Psoas muscle (tissue), 8 donors: ENCODE measurements around the gene TM9SF3. TPM values are rescaled to one million over a fixed set of nuclear protein-coding genes. Genes with fewer than 3 reads are reported as not detected.

Source experiments
- ATAC-seq, 4 donors: fragments of 200-7000 bp; cut with Tn5 transposase; one replicate each; pipeline ENCODE4 v1.9.1; 2020; ENCODE audit warnings: moderate library complexity in 3 of 4, mild to moderate bottlenecking in 2 of 4
- DNase-seq, 2 donors: peaks; one replicate each; pipeline ENCODE4 v3.0.0-alpha.2; 2020
- H3K27ac ChIP-seq: fragments of 200-600 bp; one replicate; pipeline ENCODE4 v1.8.0; 2022
- H3K27me3 ChIP-seq, 3 donors: fragments of 200-600 bp in 1 of 3; one replicate each; pipeline versions ENCODE4 v1.6.1 to v1.8.0; 2013 to 2022; ENCODE audit warnings: low read length in 2 of 3, mild to moderate bottlenecking in 2 of 3, moderate library complexity in 1 of 3; ENCODE audit not compliant: insufficient read depth in 3 of 3
- H3K36me3 ChIP-seq, 2 donors: fragments of 200-600 bp in 1 of 2; one replicate each; pipeline versions ENCODE4 v1.6.1 to v1.8.0; 2013 to 2022; ENCODE audit warnings: low read depth in 1 of 2, mild to moderate bottlenecking in 1 of 2, moderate library complexity in 1 of 2; ENCODE audit not compliant: insufficient read depth in 1 of 2
- H3K4me1 ChIP-seq: fragments of 200-600 bp; one replicate; pipeline ENCODE4 v1.8.0; 2022
- H3K4me3 ChIP-seq: fragments of 200-600 bp; one replicate; pipeline ENCODE4 v1.8.0; 2022; ENCODE audit warnings: mild to moderate bottlenecking
- H3K9me3 ChIP-seq: fragments of 200-600 bp; one replicate; pipeline ENCODE4 v1.8.0; 2022
- WGBS, 3 donors: extraction: QIAGEN DNeasy Blood & Tissue Kit; methylation state at CpG; one replicate each; pipeline versions ENCODE4 v1.1.6 to v1.1.7; 2013; 5-methylcytosine and 5-hydroxymethylcytosine counted together
- intact Hi-C, 2 donors: fragments of 100-400 bp; cut with DNase I; formaldehyde crosslinking; loops; one replicate each; pipeline versions ENCODE4 v1.11.0 to v1.14.2; 2022
- polyA plus RNA-seq, 3 donors: library from polyadenylated mRNA; stranded (reverse); fragments of 200-250 nt; gene quantifications; one replicate each; pipeline ENCODE4 v1.2.3, GENCODE V29; 2013
- total RNA-seq, 4 donors: library from RNA; stranded (reverse); fragmentation: NEBNext Ultra II Directional in 2 of 4; extraction: Animal tissue kit (Norgen Biotek cat#: 25700) in 2 of 4; gene quantifications; one replicate each; pipeline versions ENCODE4 v1.2.1 to v1.2.4, GENCODE V29; 2021 to 2023
- TF ChIP-seq, protein P1 (sequence below): fragments of 200-600 bp; IDR thresholded peaks from one replicate; pipeline ENCODE4 v1.8.0; 2022; ENCODE audit warnings: antibody characterized with exemption
- donor health status: healthy with polysubstance abuse.
- donor health status: DM: no; HTN: no; CAD: no; lungs with moderate emphysema.
- donor health status: Bipolar disorder and iron deficiency.
- donor health status: healthy.
- donor health status: DM: yes; HTN: yes; CAD: no.
- donor health status: DM: no; HTN: no; CAD: no.
- donor health status: DM: no; HTN: no; CAD: no.
- donor health status: DM: yes; HTN: yes; CAD: no.

TM9SF3 gene
- total and polyA plus RNA-seq, 7 donors, result 14.4 to 60.6 (median 49.0) TPM

GRCh38 chr10:96540240-96540639 lies 46.6 kb downstream of the TM9SF3 start:
- Histone ChIP-seq H3K4me1 (peaks cover 3% of the 10 kb centered on the region), H3K27me3 (no peaks in the 10 kb centered on the region), H3K36me3 (peaks cover 0 to 62% of the 10 kb centered on the region in 2 donors), H3K9me3 (no peaks in the 10 kb centered on the region), H3K4me3 (no peak overlapping the region), H3K27ac (no peak overlapping the region)
- no peak for DNase-seq
- intact Hi-C loops, result no loop called here
- TF ChIP-seq, protein P1, sequence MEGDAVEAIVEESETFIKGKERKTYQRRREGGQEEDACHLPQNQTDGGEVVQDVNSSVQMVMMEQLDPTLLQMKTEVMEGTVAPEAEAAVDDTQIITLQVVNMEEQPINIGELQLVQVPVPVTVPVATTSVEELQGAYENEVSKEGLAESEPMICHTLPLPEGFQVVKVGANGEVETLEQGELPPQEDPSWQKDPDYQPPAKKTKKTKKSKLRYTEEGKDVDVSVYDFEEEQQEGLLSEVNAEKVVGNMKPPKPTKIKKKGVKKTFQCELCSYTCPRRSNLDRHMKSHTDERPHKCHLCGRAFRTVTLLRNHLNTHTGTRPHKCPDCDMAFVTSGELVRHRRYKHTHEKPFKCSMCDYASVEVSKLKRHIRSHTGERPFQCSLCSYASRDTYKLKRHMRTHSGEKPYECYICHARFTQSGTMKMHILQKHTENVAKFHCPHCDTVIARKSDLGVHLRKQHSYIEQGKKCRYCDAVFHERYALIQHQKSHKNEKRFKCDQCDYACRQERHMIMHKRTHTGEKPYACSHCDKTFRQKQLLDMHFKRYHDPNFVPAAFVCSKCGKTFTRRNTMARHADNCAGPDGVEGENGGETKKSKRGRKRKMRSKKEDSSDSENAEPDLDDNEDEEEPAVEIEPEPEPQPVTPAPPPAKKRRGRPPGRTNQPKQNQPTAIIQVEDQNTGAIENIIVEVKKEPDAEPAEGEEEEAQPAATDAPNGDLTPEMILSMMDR, result no peak
- no peak for ATAC-seq
- 97 to 98% (median 97%) methylated on average over 3 of the region's 3 CpGs for WGBS, 3 donors

GRCh38 chr10:96538683-96539082 lies 48.1 kb downstream of the TM9SF3 start:
- intact Hi-C loops, result no loop called here
- H3K4me1 ChIP-seq, result no peaks in the 10 kb centered on the region
- no peak for ATAC-seq
- no peak for DNase-seq
- peaks cover 0 to 54% of the 10 kb centered on the region in 2 donors for H3K36me3 ChIP-seq
- H3K27ac ChIP-seq, result no peak overlapping the region
- 98 to 100% (median 99%) methylated on average over 1 of the region's 1 CpG for WGBS, 3 donors
- no peaks in the 10 kb centered on the region for H3K27me3 ChIP-seq
- no peaks in the 10 kb centered on the region for H3K9me3 ChIP-seq
- TF ChIP-seq, protein P1, result no peak
- H3K4me3 ChIP-seq, result no peak overlapping the region

DNA sequence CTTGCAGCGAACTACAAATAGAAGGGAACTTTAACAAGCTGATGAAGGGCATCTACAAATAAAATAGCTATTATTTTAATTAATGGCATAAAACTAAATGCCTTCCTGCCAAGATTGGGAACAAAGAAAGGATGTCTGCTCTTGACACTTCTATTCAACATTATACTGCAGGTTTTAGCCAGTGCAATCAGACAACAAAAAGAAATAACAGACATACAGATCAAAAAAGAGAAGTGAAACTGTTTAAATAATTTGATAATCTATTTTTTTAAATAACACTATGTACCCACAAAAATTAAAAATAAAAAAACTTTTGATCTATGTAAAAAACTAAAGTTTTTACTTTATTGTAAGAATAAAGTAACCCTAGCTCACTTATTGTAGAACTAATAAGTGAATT lies 50.7 kb downstream of the TM9SF3 start:
- TF ChIP-seq, protein P1, result no peak
- Histone ChIP-seq H3K9me3 (no peaks in the 10 kb centered on the region), H3K27me3 (no peaks in the 10 kb centered on the region), H3K27ac (no peak overlapping the region), H3K36me3 (peaks cover 3 to 54% of the 10 kb centered on the region in 2 donors), H3K4me3 (no peak overlapping the region), H3K4me1 (no peaks in the 10 kb centered on the region)
- 91 to 92% (median 91%) methylated on average over 1 of the region's 1 CpG for WGBS, 3 donors
- ATAC-seq (no peak), DNase-seq (no peak)
- intact Hi-C loops, result no loop called here

DNA sequence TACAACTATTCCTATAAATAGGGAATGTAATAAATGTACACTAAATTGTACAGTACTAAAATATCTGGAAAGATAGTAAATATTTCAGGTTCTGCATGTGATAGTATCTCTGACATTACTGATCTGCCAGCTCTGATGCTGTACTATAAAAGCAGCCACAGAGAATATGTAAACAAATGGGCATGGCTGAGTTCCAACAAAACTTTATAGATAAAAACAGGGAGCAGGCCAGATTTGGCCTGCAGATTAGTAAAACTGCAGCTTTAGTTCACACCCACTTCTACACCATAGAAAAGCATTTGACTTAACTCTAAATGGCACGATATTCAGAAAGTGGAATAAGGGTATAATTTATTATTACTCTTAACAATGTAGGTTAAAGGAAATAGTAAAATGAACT lies 54.3 kb downstream of the TM9SF3 start:
- ATAC-seq (no peak), DNase-seq (no peak)
- 40 to 86% (median 82%) methylated on average over 1 of the region's 1 CpG for WGBS, 3 donors
- intact Hi-C loops, result no loop called here
- H3K27me3 ChIP-seq, result no peaks in the 10 kb centered on the region
- peaks cover 7% of the 10 kb centered on the region for H3K4me1 ChIP-seq
- H3K27ac ChIP-seq, result no peak overlapping the region
- H3K36me3 ChIP-seq, result peaks cover 6 to 61% of the 10 kb centered on the region in 2 donors
- no peaks in the 10 kb centered on the region for H3K9me3 ChIP-seq
- H3K4me3 ChIP-seq, result no peak overlapping the region
- TF ChIP-seq, protein P1, result no peak

DNA sequence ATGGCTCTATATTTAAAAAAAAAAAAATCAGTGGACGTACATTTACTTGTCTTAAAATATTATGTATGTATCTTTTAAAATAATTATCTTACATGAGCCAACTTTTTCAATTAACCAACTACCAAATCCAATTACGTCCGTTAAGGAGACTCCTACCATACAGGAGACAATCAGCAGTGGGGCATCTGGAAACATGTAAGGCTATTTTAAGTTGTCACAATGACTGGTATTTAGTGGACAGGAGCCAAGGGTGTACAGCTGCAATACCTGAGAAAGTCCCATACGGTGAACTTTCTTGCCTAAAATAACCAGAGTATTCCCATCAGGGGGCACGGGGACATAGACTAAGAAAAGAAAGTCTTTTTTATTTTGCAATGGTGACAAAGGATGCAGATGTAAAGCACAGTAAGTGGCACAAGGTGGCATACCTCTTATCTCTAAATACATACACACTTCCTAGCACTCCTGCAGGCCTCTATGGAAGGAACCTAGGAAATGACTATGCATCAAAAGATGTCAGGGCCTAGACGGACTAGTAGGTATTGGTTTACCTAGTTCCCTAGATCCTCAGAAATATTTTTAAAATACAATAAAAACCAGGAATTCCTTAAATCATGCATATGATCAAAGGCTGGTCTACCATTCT lies 57.1 kb downstream of the TM9SF3 start:
- no peaks in the 10 kb centered on the region for H3K9me3 ChIP-seq
- H3K36me3 ChIP-seq, result peaks cover 9 to 83% of the 10 kb centered on the region in 2 donors
- H3K27ac ChIP-seq, result no peak overlapping the region

More for the DNA sequence above, 57.1 kb downstream of the TM9SF3 start:
- intact Hi-C loops, result no loop called here
- no peaks in the 10 kb centered on the region for H3K27me3 ChIP-seq
- ATAC-seq (peak; percentile 40 to 89 (median 77)), DNase-seq (no peak)
- no peak overlapping the region for H3K4me3 ChIP-seq
- H3K4me1 ChIP-seq, result peaks cover 11% of the 10 kb centered on the region
- WGBS, 3 donors, result 39 to 44% (median 40%) methylated on average over 6 of the region's 6 CpGs
- TF ChIP-seq, protein P1, result no peak
